Lung (tissue), 12 donors: ENCODE data around the gene CCDC24. TPM values are rescaled to one million over a fixed set of nuclear protein-coding genes. Genes with fewer than 3 reads are reported as not detected.

Experiments
- ATAC-seq: fragments of 200-7000 bp; cut with Tn5 transposase; one replicate; pipeline ENCODE4 v1.9.1; 2020; ENCODE audit warnings: moderate number of reproducible peaks; ENCODE audit not compliant: insufficient read depth, low FRiP score
- DNase-seq, 3 donors: peaks; one replicate each; pipeline ENCODE4 v3.0.0-alpha.2; 2013 to 2017
- H3K27ac ChIP-seq, 2 donors: one replicate each; pipeline ENCODE4 v1.5.1; 2013; ENCODE audit warnings: mild to moderate bottlenecking in 2 of 2, moderate library complexity in 2 of 2, control low read depth in 1 of 2, inconsistent platforms in 1 of 2, low read depth in 1 of 2, low read length in 1 of 2
- H3K27me3 ChIP-seq, 3 donors: one replicate each; pipeline ENCODE4 v1.5.1; 2013; ENCODE audit warnings: low read length in 2 of 3; ENCODE audit not compliant: control insufficient read depth in 3 of 3, insufficient read depth in 3 of 3
- H3K36me3 ChIP-seq, 4 donors: one replicate each; pipeline ENCODE4 v1.5.1; 2013; ENCODE audit warnings: low read length in 4 of 4, mild to moderate bottlenecking in 1 of 4, moderate library complexity in 1 of 4; ENCODE audit not compliant: control insufficient read depth in 4 of 4, insufficient read depth in 4 of 4
- H3K4me1 ChIP-seq, 5 donors: one replicate each; pipeline ENCODE4 v1.5.1; 2013; ENCODE audit warnings: low read length in 5 of 5, mild to moderate bottlenecking in 2 of 5, moderate library complexity in 1 of 5; ENCODE audit not compliant: control insufficient read depth in 5 of 5, insufficient read depth in 5 of 5
- H3K4me3 ChIP-seq: one replicate; pipeline ENCODE4 v1.5.1; 2013; ENCODE audit warnings: mild to moderate bottlenecking, control low read depth, moderate library complexity
- H3K9ac ChIP-seq, 2 donors: one replicate each; pipeline ENCODE4 v1.5.1; 2013; ENCODE audit warnings: low read length in 2 of 2, control low read depth in 1 of 2; ENCODE audit not compliant: insufficient read depth in 1 of 2
- H3K9me3 ChIP-seq, 4 donors: one replicate each; pipeline ENCODE4 v1.5.1; 2013; ENCODE audit warnings: low read length in 3 of 4, mild to moderate bottlenecking in 1 of 4, moderate library complexity in 1 of 4; ENCODE audit not compliant: control insufficient read depth in 4 of 4, insufficient read depth in 3 of 4
- WGBS, 2 donors: extraction: QIAGEN DNeasy Blood & Tissue Kit; methylation state at CpG; one replicate each; pipeline ENCODE4 v1.1.7; 2013; 5-methylcytosine and 5-hydroxymethylcytosine counted together
- polyA plus RNA-seq, 2 donors: library from polyadenylated mRNA; stranded (reverse); fragments of 200-250 nt; gene quantifications; one replicate each; pipeline ENCODE4 v1.2.1, GENCODE V29; 2013
- total RNA-seq, 2 donors: library from RNA; depleted of rRNA in 1 of 2; stranded (reverse); fragments of >200 nt in 1 of 2; gene quantifications; one replicate each; pipeline ENCODE4 v1.2.1, GENCODE V29; 2014 to 2021
- TF ChIP-seq, protein P1 (sequence below): IDR thresholded peaks from 2 replicates; pipeline ENCODE4 v1.5.1; 2012; ENCODE audit warnings: mild to moderate bottlenecking; ENCODE audit errors: control extremely low read depth, extremely low read depth
- donor health status: control.
- donor health status: control.
- donor health status: Bipolar disorder and iron deficiency.
- donor health status: healthy.
- donor health status: DM: yes; HTN: yes; CAD: no.

CCDC24 gene
- total and polyA plus RNA-seq, 4 donors: 9.9 to 20.1 (median 13.2) TPM

GRCh38 chr1:44040418-44040817 lies 49.0 kb downstream of the CCDC24 start:
- Histone ChIP-seq H3K27ac (no peak overlapping the region), H3K36me3 (no peaks in the 10 kb centered on the region), H3K9me3 (no peaks in the 10 kb centered on the region), H3K9ac (no peak overlapping the region), H3K4me1 (peaks cover 0 to 19% (median 4%) of the 10 kb centered on the region in 5 donors), H3K4me3 (no peak overlapping the region), H3K27me3 (no peaks in the 10 kb centered on the region)
- DNase-seq: no peak
- WGBS, 2 donors: 54 to 81% methylated on average over 2 of the region's 2 CpGs
- ATAC-seq: no peak
- TF ChIP-seq, protein P1, sequence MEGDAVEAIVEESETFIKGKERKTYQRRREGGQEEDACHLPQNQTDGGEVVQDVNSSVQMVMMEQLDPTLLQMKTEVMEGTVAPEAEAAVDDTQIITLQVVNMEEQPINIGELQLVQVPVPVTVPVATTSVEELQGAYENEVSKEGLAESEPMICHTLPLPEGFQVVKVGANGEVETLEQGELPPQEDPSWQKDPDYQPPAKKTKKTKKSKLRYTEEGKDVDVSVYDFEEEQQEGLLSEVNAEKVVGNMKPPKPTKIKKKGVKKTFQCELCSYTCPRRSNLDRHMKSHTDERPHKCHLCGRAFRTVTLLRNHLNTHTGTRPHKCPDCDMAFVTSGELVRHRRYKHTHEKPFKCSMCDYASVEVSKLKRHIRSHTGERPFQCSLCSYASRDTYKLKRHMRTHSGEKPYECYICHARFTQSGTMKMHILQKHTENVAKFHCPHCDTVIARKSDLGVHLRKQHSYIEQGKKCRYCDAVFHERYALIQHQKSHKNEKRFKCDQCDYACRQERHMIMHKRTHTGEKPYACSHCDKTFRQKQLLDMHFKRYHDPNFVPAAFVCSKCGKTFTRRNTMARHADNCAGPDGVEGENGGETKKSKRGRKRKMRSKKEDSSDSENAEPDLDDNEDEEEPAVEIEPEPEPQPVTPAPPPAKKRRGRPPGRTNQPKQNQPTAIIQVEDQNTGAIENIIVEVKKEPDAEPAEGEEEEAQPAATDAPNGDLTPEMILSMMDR: no peak

DNA sequence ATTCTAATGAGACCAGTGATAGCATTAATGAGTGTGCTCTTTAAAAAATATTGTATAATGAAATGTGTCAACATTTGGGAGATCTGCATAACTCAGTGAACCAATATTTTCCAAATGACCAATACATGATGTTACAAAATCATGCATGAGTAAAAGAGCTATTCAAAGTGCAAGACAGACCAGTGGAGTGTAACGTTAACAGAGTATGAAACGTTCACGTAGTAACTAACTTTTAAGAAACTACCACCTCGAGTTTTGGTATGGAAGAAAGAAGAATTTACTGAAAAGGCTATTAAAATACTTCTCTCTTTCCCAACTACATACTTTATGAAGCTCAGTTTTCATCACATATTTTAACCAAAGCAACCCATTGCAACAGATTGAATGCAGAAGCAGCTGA lies 49.4 kb downstream of the CCDC24 start:
- Histone ChIP-seq H3K36me3 (no peaks in the 10 kb centered on the region), H3K9me3 (no peaks in the 10 kb centered on the region), H3K27ac (no peak overlapping the region), H3K27me3 (no peaks in the 10 kb centered on the region), H3K9ac (no peak overlapping the region), H3K4me1 (peaks cover 0 to 14% (median 4%) of the 10 kb centered on the region in 5 donors), H3K4me3 (no peak overlapping the region)
- no peak for ATAC-seq
- TF ChIP-seq, protein P1: no peak
- WGBS, 2 donors: 66 to 69% methylated on average over 4 of the region's 4 CpGs
- DNase-seq: no peak

DNA sequence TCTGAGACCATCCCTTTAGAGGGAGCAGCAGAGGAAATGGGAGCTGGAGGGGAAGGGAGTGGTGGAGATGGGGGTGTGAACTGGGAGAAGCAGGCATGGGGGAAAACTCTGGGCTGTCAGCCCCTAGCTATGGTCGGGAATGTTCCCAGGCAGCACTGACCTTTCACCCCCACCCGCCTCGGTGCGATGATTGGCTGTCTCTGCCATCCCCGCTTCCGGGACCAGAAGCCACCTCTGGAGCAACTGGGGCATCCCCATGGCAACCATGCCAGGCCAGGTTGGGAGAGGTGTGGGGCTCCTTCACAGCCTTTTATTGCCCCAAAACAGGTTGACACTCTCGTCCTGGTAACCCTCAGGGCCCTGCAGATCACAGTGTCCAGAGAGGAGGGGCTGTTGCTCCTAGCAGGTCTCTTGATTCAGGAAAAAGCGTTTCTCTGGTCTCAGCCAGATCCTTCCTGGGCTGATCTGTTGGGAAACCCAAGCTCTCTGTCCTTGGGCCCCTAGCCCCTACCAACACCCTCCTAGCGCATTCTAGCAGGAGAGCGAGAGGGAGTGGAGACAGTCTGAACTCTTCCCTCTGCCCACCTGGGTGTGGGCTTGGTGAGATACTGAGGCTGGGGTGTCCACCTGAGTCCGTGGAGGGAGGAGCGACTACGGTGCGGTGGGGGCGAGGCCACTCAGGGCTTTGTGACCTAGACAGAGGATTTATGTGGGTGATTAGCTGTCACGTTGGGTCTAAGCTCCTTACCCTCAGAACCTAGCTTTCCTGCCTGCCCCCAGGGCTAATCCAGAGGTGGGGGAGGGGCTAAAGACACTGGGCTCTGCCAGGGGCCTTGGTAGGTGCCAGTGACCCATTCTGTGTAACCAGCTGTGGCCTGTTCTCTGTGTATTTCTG lies 52.0 kb downstream of the CCDC24 start:
- TF ChIP-seq, protein P1: no peak
- DNase-seq: no peak
- Histone ChIP-seq H3K27ac (no peak overlapping the region), H3K27me3 (no peaks in the 10 kb centered on the region), H3K4me1 (no peaks in the 10 kb centered on the region), H3K4me3 (no peak overlapping the region), H3K9me3 (no peaks in the 10 kb centered on the region), H3K36me3 (no peaks in the 10 kb centered on the region), H3K9ac (no peak overlapping the region)
- WGBS, 2 donors: 79% methylated on average over 16 of the region's 16 CpGs
- no peak for ATAC-seq
